H9 (cell line): ENCODE results near the gene ITPR1. TPM values are rescaled to one million over a fixed set of nuclear protein-coding genes. Genes with fewer than 3 reads are reported as not detected.

Experiments used
- DNase-seq: peaks from one replicate; pipeline ENCODE4 v3.0.0-alpha.2; 2017
- H2AFZ ChIP-seq: one replicate; pipeline ENCODE4 v1.6.1; 2013; ENCODE audit warnings: mild to moderate bottlenecking, low read length, control low read depth, moderate library complexity
- H2AK5ac ChIP-seq: 2 replicates; pipeline ENCODE4 v1.6.1; 2013; ENCODE audit warnings: low read length, control low read depth, mixed read lengths; ENCODE audit not compliant: insufficient read length
- H2BK120ac ChIP-seq: one replicate; pipeline ENCODE4 v1.6.1; 2013; ENCODE audit warnings: low read depth, mild to moderate bottlenecking, low read length, control low read depth, inconsistent platforms; ENCODE audit not compliant: poor library complexity, severe bottlenecking
- H2BK12ac ChIP-seq: 2 replicates; pipeline ENCODE4 v1.6.1; 2013; ENCODE audit warnings: low read length, control low read depth, mixed read lengths, low read depth; ENCODE audit not compliant: insufficient read length
- H2BK15ac ChIP-seq: 2 replicates; pipeline ENCODE4 v1.6.1; 2013; ENCODE audit warnings: low read depth, low read length, control low read depth
- H2BK20ac ChIP-seq: one replicate; pipeline ENCODE4 v1.6.1; 2013; ENCODE audit warnings: low read depth, mild to moderate bottlenecking, low read length, control low read depth, inconsistent platforms; ENCODE audit not compliant: poor library complexity, severe bottlenecking
- H2BK5ac ChIP-seq: 2 replicates; pipeline ENCODE4 v1.6.1; 2013; ENCODE audit warnings: low read length, control low read depth, mixed read lengths; ENCODE audit not compliant: insufficient read length
- H3K14ac ChIP-seq: 2 replicates; pipeline ENCODE4 v1.6.1; 2013; ENCODE audit warnings: low read length, control low read depth; ENCODE audit not compliant: insufficient read depth
- H3K18ac ChIP-seq: 2 replicates; pipeline ENCODE4 v1.6.1; 2013; ENCODE audit warnings: low read depth, mild to moderate bottlenecking, mixed read lengths, low read length, control low read depth; ENCODE audit not compliant: insufficient read length
- H3K23ac ChIP-seq: 2 replicates; pipeline ENCODE4 v1.6.1; 2013; ENCODE audit warnings: low read length, control low read depth, mixed read lengths, low read depth; ENCODE audit not compliant: insufficient read length
- H3K23me2 ChIP-seq: 2 replicates; pipeline ENCODE4 v1.6.1; 2013; ENCODE audit warnings: low read depth, mild to moderate bottlenecking, mixed read lengths, low read length, control low read depth; ENCODE audit not compliant: insufficient read length, poor library complexity, severe bottlenecking
- H3K27ac ChIP-seq: 2 replicates; pipeline ENCODE4 v1.5.1; 2013; ENCODE audit warnings: low read length, control low read depth, mixed read lengths, low read depth; ENCODE audit not compliant: insufficient read length
- H3K27me3 ChIP-seq: 2 replicates; pipeline ENCODE4 v1.6.1; 2013; ENCODE audit warnings: low read length, control low read depth, inconsistent platforms; ENCODE audit not compliant: insufficient read depth
- H3K4ac ChIP-seq: 2 replicates; pipeline ENCODE4 v1.6.1; 2013; ENCODE audit warnings: low read depth, mild to moderate bottlenecking, control low read depth, inconsistent platforms, low read length, moderate library complexity
- H3K4me1 ChIP-seq: 2 replicates; pipeline ENCODE4 v1.6.1; 2013; ENCODE audit warnings: low read length, control low read depth, inconsistent platforms; ENCODE audit not compliant: insufficient read depth
- H3K4me2 ChIP-seq: 2 replicates; pipeline ENCODE4 v1.6.1; 2013; ENCODE audit warnings: low read length, control low read depth, mixed read lengths; ENCODE audit not compliant: insufficient read length, insufficient read depth
- H3K56ac ChIP-seq: 2 replicates; pipeline ENCODE4 v1.6.1; 2013; ENCODE audit warnings: low read depth, mild to moderate bottlenecking, mixed read lengths, low read length, control low read depth; ENCODE audit not compliant: insufficient read length
- H3K79me1 ChIP-seq: 2 replicates; pipeline ENCODE4 v1.6.1; 2013; ENCODE audit warnings: low read depth, mild to moderate bottlenecking, moderate library complexity, low read length, control low read depth, inconsistent platforms; ENCODE audit not compliant: insufficient read depth, poor library complexity, severe bottlenecking
- H3K79me2 ChIP-seq: 2 replicates; pipeline ENCODE4 v1.6.1; 2013; ENCODE audit warnings: low read length, control low read depth, inconsistent platforms; ENCODE audit not compliant: insufficient read depth
- H3K9ac ChIP-seq: 2 replicates; pipeline ENCODE4 v1.6.1; 2013; ENCODE audit warnings: low read length, control low read depth, mixed read lengths; ENCODE audit not compliant: insufficient read length; ENCODE audit errors: extremely low read depth
- H3K9me3 ChIP-seq: one replicate; pipeline ENCODE4 v1.6.1; 2013; ENCODE audit warnings: low read depth, low read length, inconsistent platforms; ENCODE audit not compliant: control insufficient read depth
- H3T11ph ChIP-seq: one replicate; pipeline ENCODE4 v1.6.1; 2013; ENCODE audit warnings: mild to moderate bottlenecking, low read length, control low read depth, inconsistent platforms
- H4K20me1 ChIP-seq: one replicate; pipeline ENCODE4 v1.6.1; 2013; ENCODE audit not compliant: control insufficient read depth, insufficient read length, insufficient read depth
- H4K5ac ChIP-seq: 2 replicates; pipeline ENCODE4 v1.6.1; 2013; ENCODE audit warnings: low read depth, mild to moderate bottlenecking, mixed read lengths, low read length, control low read depth; ENCODE audit not compliant: insufficient read length
- H4K8ac ChIP-seq: replicated peaks from 2 replicates; pipeline ENCODE4 v1.6.1; 2013; ENCODE audit warnings: low read length, control low read depth, mixed read lengths, low read depth; ENCODE audit not compliant: insufficient read length
- H4K91ac ChIP-seq: 2 replicates; pipeline ENCODE4 v1.6.1; 2013; ENCODE audit warnings: low read depth, mild to moderate bottlenecking, moderate library complexity, mixed read lengths, low read length, control low read depth; ENCODE audit not compliant: insufficient read length
- H3K27ac Mint-ChIP-seq, 3 experiments: 2 replicates in 2 of 3; 3 replicates in 1 of 3; pipeline ENCODE4 v1.8.0; 2020 to 2021; ENCODE audit warnings: mixed read lengths in 3 of 3, mild to moderate bottlenecking in 1 of 3, moderate library complexity in 1 of 3
- H3K27me3 Mint-ChIP-seq: 2 replicates; pipeline ENCODE4 v1.8.0; 2021; ENCODE audit warnings: low read depth, mild to moderate bottlenecking, moderate library complexity, mixed read lengths
- H3K36me3 Mint-ChIP-seq, 3 experiments: 2 replicates in 2 of 3; 3 replicates in 1 of 3; pipeline ENCODE4 v1.8.0; 2020 to 2021; ENCODE audit warnings: low read depth in 3 of 3, mixed read lengths in 3 of 3; ENCODE audit not compliant: insufficient read depth in 1 of 3
- H3K4me1 Mint-ChIP-seq, 2 experiments: 2 replicates each; pipeline ENCODE4 v1.8.0; 2020; ENCODE audit warnings: mixed read lengths in 2 of 2
- H3K4me3 Mint-ChIP-seq, 2 experiments: 2 replicates in 1 of 2; 3 replicates in 1 of 2; pipeline ENCODE4 v1.8.0; 2020 to 2021; ENCODE audit warnings: mild to moderate bottlenecking in 2 of 2, mixed read lengths in 2 of 2, moderate library complexity in 1 of 2
- H3K9me3 Mint-ChIP-seq, 2 experiments: 2 replicates in 1 of 2; 3 replicates in 1 of 2; pipeline ENCODE4 v1.8.0; 2020; ENCODE audit warnings: mild to moderate bottlenecking in 2 of 2, mixed read lengths in 2 of 2, moderate library complexity in 1 of 2
- WGBS: extraction: QIAGEN DNeasy Blood & Tissue Kit; methylation state at CpG from one replicate; pipeline ENCODE4 v1.1.7; 2013; ENCODE audit warnings: missing lambda C conversion rate, low lambda C conversion rate, mixed read lengths; ENCODE audit not compliant: insufficient read length; ENCODE audit errors: extremely low coverage; 5-methylcytosine and 5-hydroxymethylcytosine counted together
- total RNA-seq: library from RNA; stranded (reverse); gene quantifications from 2 replicates; pipeline ENCODE4 v1.2.1, GENCODE V29; 2021
- TF ChIP-seq, protein P1 (sequence below): fragments of 200-600 bp; sonication (generic); conservative IDR thresholded peaks from 3 replicates; pipeline ENCODE4 v1.8.0; 2021; ENCODE audit warnings: antibody characterized with exemption, mild to moderate bottlenecking

ITPR1 gene
- total RNA-seq, 1 experiment from 2014 or later, result 4.2 TPM

DNA sequence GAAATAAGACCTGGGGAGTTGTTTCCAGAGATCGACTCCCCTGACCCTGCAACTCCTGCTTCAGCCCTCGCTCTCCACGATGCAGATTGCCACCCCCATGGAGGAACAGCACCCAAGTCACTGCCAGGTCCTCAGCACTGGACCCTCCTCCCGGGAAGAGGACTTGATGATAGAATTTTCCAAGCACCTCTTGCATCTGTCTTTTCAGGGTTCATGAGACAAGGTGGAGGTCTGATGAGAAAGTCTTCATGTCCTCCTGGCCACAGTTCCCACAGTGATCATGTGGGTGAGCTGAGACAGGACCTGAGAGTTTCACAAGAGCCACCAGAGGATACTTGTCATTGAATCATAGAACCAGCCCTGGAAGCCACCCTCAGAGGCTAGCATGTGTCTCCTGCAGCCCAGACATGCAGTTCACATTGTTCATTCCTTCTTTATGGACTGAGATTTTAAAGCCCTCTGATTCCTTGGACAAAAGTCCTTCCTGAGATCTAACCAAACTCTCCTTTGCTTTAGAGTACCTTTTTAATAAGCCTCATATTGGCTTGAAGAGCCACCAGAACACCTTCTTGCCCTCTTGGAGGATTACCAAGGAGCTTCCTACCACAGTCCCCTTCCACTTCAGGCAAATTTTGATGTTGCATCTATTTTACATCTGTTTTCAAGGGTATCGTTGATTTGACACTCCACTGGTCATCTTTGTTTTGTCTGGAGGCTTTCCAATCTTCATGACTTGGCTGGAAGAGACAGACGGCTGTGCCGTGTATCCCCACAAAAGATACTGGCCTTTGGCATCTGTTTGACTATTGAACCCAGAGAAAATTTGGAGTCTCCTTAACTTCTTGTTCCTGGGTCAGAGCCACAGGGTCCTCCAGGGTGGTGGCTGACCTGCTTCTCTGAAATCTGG, 261.3 kb downstream of the ITPR1 start:
- H3K79me1 ChIP-seq, result no peaks in the 10 kb centered on the region
- H3K56ac ChIP-seq, result no peak overlapping the region
- no peak overlapping the region for H3K4me3 Mint-ChIP-seq
- H2AK5ac ChIP-seq, result no peak overlapping the region
- no peak overlapping the region for H2AFZ ChIP-seq
- H3K27ac Mint-ChIP-seq, result peak overlapping the region in 1 of 3 experiments; percentile 39; a peak in 1 of 7 replicates
- H3T11ph ChIP-seq, result no peak overlapping the region
- H3K18ac ChIP-seq, result no peak overlapping the region
- no peak overlapping the region for H3K27ac ChIP-seq
- no peak overlapping the region for H4K8ac ChIP-seq
- H3K23ac ChIP-seq, result no peak overlapping the region
- no peaks in the 10 kb centered on the region for H4K20me1 ChIP-seq
- no peak overlapping the region for H3K14ac ChIP-seq
- peaks cover 0 to 2% (median 0%) of the 10 kb centered on the region in 3 experiments; a peak in 2 of 7 replicates for H3K36me3 Mint-ChIP-seq
- H3K4me1 ChIP-seq, result peaks cover 2% of the 10 kb centered on the region; the same call in 1 of the 2 replicates
- H3K9me3 Mint-ChIP-seq, result no peaks in the 10 kb centered on the region
- no peak overlapping the region for H4K91ac ChIP-seq
- WGBS, result no CpG with 5 or more reads among the region's 7 CpGs
- H2BK5ac ChIP-seq, result no peak overlapping the region
- no peak overlapping the region for H3K9ac ChIP-seq
- TF ChIP-seq, protein P1, sequence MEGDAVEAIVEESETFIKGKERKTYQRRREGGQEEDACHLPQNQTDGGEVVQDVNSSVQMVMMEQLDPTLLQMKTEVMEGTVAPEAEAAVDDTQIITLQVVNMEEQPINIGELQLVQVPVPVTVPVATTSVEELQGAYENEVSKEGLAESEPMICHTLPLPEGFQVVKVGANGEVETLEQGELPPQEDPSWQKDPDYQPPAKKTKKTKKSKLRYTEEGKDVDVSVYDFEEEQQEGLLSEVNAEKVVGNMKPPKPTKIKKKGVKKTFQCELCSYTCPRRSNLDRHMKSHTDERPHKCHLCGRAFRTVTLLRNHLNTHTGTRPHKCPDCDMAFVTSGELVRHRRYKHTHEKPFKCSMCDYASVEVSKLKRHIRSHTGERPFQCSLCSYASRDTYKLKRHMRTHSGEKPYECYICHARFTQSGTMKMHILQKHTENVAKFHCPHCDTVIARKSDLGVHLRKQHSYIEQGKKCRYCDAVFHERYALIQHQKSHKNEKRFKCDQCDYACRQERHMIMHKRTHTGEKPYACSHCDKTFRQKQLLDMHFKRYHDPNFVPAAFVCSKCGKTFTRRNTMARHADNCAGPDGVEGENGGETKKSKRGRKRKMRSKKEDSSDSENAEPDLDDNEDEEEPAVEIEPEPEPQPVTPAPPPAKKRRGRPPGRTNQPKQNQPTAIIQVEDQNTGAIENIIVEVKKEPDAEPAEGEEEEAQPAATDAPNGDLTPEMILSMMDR, result no peak
- H2BK15ac ChIP-seq, result no peak overlapping the region
- H3K4me2 ChIP-seq, result no peak overlapping the region
- no peak overlapping the region for H2BK20ac ChIP-seq
- no peaks in the 10 kb centered on the region for H3K79me2 ChIP-seq
- no peak overlapping the region for H3K4ac ChIP-seq
- peaks cover 14 to 17% of the 10 kb centered on the region in 2 experiments for H3K4me1 Mint-ChIP-seq
- no peaks in the 10 kb centered on the region for H3K23me2 ChIP-seq
- H4K5ac ChIP-seq, result no peak overlapping the region
- H3K27me3 ChIP-seq, result no peaks in the 10 kb centered on the region
- no peak for DNase-seq
- H2BK12ac ChIP-seq, result no peak overlapping the region
- H2BK120ac ChIP-seq, result no peak overlapping the region
- H3K27me3 Mint-ChIP-seq, result peaks cover 1% of the 10 kb centered on the region; the same call in 1 of the 2 replicates
- H3K9me3 ChIP-seq, result no peaks in the 10 kb centered on the region
